NT2/D1 (cell line): ENCODE results near the gene SNTG2.

Experiments used
- YY1 ChIP-seq: IDR thresholded peaks from 2 replicates; pipeline ENCODE4 v1.6.1; 2011; ENCODE audit not compliant: insufficient read length, insufficient read depth
- ZNF274 ChIP-seq: IDR thresholded peaks from 2 replicates; pipeline ENCODE4 v1.6.1; 2011; ENCODE audit warnings: mild to moderate bottlenecking, low read depth, low read length

- no peak for TF ChIP-seq YY1
- no peak for TF ChIP-seq ZNF274
These were observed 146.5 kb downstream of the SNTG2 start for GRCh38 chr2:1097101-1097500.
